H1 (cell line): ENCODE data around the gene RPTOR. TPM values are rescaled to one million over a fixed set of nuclear protein-coding genes. Genes with fewer than 3 reads are reported as not detected.

Experiments
- polyA plus RNA-seq, 7 experiments: library from polyadenylated mRNA; depleted of rRNA in 3 of 7; stranded (reverse) in 5 of 7; unstranded in 2 of 7; fragments of >200 nt in 5 of 7; fragments of 200-250 nt in 2 of 7; gene quantifications; 1 replicate in 5 of 7; 2 replicates in 1 of 7; 4 replicates in 1 of 7; pipeline versions ENCODE4 v1.2.1 to v1.2.3, GENCODE V29; 2011 to 2013; ENCODE audit warnings: missing spikeins in 2 of 7, mixed read lengths in 2 of 7
- total RNA-seq: library from RNA; stranded (reverse); fragmentation: NEBNext Ultra II Directional; extraction: Animal tissue kit (Norgen Biotek cat#: 25700); gene quantifications from 2 replicates; pipeline ENCODE4 v1.2.1, GENCODE V29; 2021
- TF ChIP-seq, protein P1 (sequence below), 3 experiments: IDR thresholded peaks; 1 replicate in 2 of 3; 2 replicates in 1 of 3; pipeline versions ENCODE4 v1.5.1 to v1.6.1; 2011; ENCODE audit warnings: low read length in 3 of 3, mild to moderate bottlenecking in 3 of 3, inconsistent platforms in 2 of 3, low read depth in 1 of 3, moderate library complexity in 1 of 3; ENCODE audit not compliant: insufficient read depth in 1 of 3; ENCODE audit errors: control extremely low read depth in 1 of 3

The RPTOR gene
- total and polyA plus RNA-seq, 2 of the 8 experiments (the other 6 are each of a cell fraction or from before 2014, with no cell fraction given) = 6.9 to 28.7 TPM

DNA sequence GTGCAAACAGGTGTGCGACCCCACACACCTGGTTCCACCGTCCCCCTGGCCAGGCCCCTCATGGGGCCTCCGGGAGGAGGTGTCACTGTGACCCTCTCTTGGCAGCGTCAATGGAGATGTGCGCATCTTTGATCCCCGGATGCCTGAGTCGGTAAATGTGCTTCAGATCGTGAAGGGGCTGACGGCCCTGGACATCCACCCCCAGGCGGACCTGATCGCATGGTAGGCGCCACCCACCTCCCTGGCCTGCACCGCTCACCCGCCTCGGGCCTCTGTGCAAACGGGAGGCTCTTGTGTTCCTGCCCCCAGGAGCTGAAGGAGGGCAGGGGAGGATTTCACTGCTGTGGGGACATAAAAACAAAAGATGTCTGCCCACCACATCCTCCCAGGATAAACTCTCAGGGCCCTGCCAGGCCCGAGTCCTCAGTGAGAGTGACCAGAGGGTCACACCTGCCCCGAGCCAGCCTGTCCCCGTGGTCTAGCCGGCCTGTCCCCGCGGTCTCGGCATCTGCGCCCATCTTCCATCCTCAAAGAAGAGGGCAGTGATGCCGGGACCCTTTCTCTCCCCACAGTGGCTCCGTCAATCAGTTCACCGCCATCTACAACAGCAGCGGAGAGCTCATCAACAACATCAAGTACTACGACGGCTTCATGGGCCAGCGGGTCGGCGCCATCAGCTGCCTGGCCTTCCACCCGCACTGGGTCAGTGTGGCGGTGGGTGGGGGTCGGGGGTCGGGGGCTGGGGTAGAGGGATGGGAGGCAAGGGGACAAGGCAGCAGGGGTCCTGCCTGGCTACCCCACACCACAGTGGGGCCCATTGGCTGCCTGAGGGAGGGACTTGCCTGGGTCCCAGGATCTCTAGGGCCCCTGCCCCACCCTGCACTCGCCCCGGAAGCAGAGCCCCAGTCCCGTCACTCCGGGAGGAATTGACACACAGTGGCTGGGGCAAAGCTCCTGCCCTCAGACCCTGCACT is 418.0 kb downstream of the RPTOR start (continued):
- TF ChIP-seq, protein P1, sequence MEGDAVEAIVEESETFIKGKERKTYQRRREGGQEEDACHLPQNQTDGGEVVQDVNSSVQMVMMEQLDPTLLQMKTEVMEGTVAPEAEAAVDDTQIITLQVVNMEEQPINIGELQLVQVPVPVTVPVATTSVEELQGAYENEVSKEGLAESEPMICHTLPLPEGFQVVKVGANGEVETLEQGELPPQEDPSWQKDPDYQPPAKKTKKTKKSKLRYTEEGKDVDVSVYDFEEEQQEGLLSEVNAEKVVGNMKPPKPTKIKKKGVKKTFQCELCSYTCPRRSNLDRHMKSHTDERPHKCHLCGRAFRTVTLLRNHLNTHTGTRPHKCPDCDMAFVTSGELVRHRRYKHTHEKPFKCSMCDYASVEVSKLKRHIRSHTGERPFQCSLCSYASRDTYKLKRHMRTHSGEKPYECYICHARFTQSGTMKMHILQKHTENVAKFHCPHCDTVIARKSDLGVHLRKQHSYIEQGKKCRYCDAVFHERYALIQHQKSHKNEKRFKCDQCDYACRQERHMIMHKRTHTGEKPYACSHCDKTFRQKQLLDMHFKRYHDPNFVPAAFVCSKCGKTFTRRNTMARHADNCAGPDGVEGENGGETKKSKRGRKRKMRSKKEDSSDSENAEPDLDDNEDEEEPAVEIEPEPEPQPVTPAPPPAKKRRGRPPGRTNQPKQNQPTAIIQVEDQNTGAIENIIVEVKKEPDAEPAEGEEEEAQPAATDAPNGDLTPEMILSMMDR (IDR thresholded peaks at IDR 0.05; ENCODE audit: control extremely low read depth in 1 of 3, insufficient read depth in 1 of 3, low read depth in 1 of 3, low read length in 3 of 3) = no peak
- TF ChIP-seq, all 59 proteins: peak for 0
